A549 (cell line): Measurements from ENCODE around the gene ANKRD2. TPM values are rescaled to one million over a fixed set of nuclear protein-coding genes. Genes with fewer than 3 reads are reported as not detected.
"Not testable (repeated sequence)": the region's sequence is repeated elsewhere in the genome, so short reads cannot be mapped to it uniquely, and the experiment has no call there.

Source experiments
- ATAC-seq, 2 experiments: fragments of 200-7000 bp in 1 of 2; fragments of >200 bp in 1 of 2; cut with Nextera tagmentation in 1 of 2; cut with Tn5 transposase in 1 of 2; 3 replicates each; pipeline versions ENCODE4 v1.8.0 to v1.9.1; 2018 to 2020; ENCODE audit warnings: mild to moderate bottlenecking in 1 of 2, moderate library complexity in 1 of 2
- CTCF ChIA-PET: fragments of 300-600 bp; sonication (Branson Sonifier 250); formaldehyde crosslinking; extraction: SDS; loops from one replicate; lab custom pipeline; 2021; ENCODE audit warnings: antibody characterized with exemption, inconsistent platforms; lab: Yijun Ruan, JAX
- POLR2A ChIA-PET: fragments of 350-600 bp; formaldehyde crosslinking; extraction: SDS; loops from one replicate; lab custom pipeline; 2021; ENCODE audit warnings: antibody characterized with exemption, inconsistent platforms; lab: Yijun Ruan, JAX
- DNase-seq, 2 experiments: peaks; one replicate each; pipeline versions ENCODE4 v3.0.0 to v3.0.0-alpha.2; 2011 to 2016; ENCODE audit warnings: low read depth in 1 of 2, low spot score in 1 of 2
- FAIRE-seq: peaks from 2 replicates; lab custom pipeline; 2011; peaks lifted over from hg19 to GRCh38; lab: Jason Lieb, UNC
- H3K27ac ChIP-seq, 2 experiments: fragments of >200 bp; sonication (Bioruptor Twin); formaldehyde crosslinking; 3 replicates each; pipeline ENCODE4 v1.5.1; 2016 to 2017
- H3K4me1 ChIP-seq: fragments of >200 bp; sonication (Bioruptor Twin); formaldehyde crosslinking; 3 replicates; pipeline ENCODE4 v1.6.1; 2016
- H3K4me2 ChIP-seq: fragments of >200 bp; sonication (Bioruptor Twin); formaldehyde crosslinking; 3 replicates; pipeline ENCODE4 v1.6.1; 2016
- H3K4me3 ChIP-seq: fragments of >200 bp; sonication (Bioruptor Twin); formaldehyde crosslinking; 3 replicates; pipeline ENCODE4 v1.5.1; 2016
- H3K9me3 ChIP-seq: fragments of >200 bp; sonication (Bioruptor Twin); formaldehyde crosslinking; 3 replicates; pipeline ENCODE4 v1.6.1; 2016
- CBX8 ChIP-seq: fragments of 200-600 bp; sonication (generic); IDR thresholded peaks from 2 replicates; pipeline ENCODE4 v1.6.1; 2016
- CHD2 ChIP-seq: fragments of 150-350 bp; IDR thresholded peaks from 2 replicates; pipeline ENCODE4 v1.6.1; 2014; ENCODE audit warnings: low read length; ENCODE audit not compliant: partially characterized antibody
- EHF ChIP-seq: fragments of 250-450 bp; sonication (Bioruptor Pico); IDR thresholded peaks from 2 replicates; pipeline ENCODE4 v1.5.0; 2020; ENCODE audit warnings: mild to moderate bottlenecking
- HEYL ChIP-seq: fragments of 250-450 bp; sonication (Bioruptor Pico); IDR thresholded peaks from 2 replicates; pipeline ENCODE4 v1.8.0; 2021; ENCODE audit warnings: mild to moderate bottlenecking, moderate library complexity
- KDM1A ChIP-seq: fragments of 200-600 bp; sonication (generic); IDR thresholded peaks from 2 replicates; pipeline ENCODE4 v1.6.1; 2016; ENCODE audit warnings: low read depth, mild to moderate bottlenecking
- MAX ChIP-seq: IDR thresholded peaks from 2 replicates; pipeline ENCODE4 v1.6.1; 2012
- PBX3 ChIP-seq: IDR thresholded peaks from 2 replicates; pipeline ENCODE4 v1.6.1; 2012
- POLR2A ChIP-seq: IDR thresholded peaks from 2 replicates; pipeline ENCODE4 v1.6.1; 2012; ENCODE audit warnings: mild to moderate bottlenecking, low read length
- RAD21 ChIP-seq, 2 experiments: fragments of >200 bp in 1 of 2; sonication (Bioruptor Twin) in 1 of 2; formaldehyde crosslinking in 1 of 2; IDR thresholded peaks in 1 of 2; conservative IDR thresholded peaks in 1 of 2; 2 replicates in 1 of 2; 3 replicates in 1 of 2; pipeline ENCODE4 v1.6.1; 2012 to 2018; ENCODE audit warnings: inconsistent platforms in 1 of 2
- RNF2 ChIP-seq: fragments of 200-600 bp; sonication (generic); IDR thresholded peaks from 2 replicates; pipeline ENCODE4 v1.6.1; 2016; ENCODE audit warnings: low read depth, mild to moderate bottlenecking, antibody characterized with exemption, moderate library complexity, borderline replicate concordance
- TP53 ChIP-seq: fragments of 250-450 bp; sonication (Bioruptor Pico); IDR thresholded peaks from 2 replicates; pipeline ENCODE4 v1.5.0; 2021; ENCODE audit warnings: mild to moderate bottlenecking, moderate library complexity
- ZSCAN20 ChIP-seq: fragments of 250-450 bp; sonication (Bioruptor Pico); IDR thresholded peaks from 2 replicates; pipeline ENCODE4 v1.8.0; 2022; ENCODE audit warnings: mild to moderate bottlenecking, moderate library complexity
- WGBS: methylation state at CpG from one replicate; pipeline ENCODE4 v1.1.6; 2017; ENCODE audit errors: missing lambda C conversion rate; 5-methylcytosine and 5-hydroxymethylcytosine counted together
- polyA plus RNA-seq, 4 experiments: library from polyadenylated mRNA; depleted of rRNA in 3 of 4; stranded (reverse); fragments of >200 nt; fragmentation: RNase III in 1 of 4; extraction: RNeasy Plus Mini Kit Qiagen cat#74134 plus additional on column Dnase treatment in 1 of 4; gene quantifications; 2 replicates in 3 of 4; 3 replicates in 1 of 4; pipeline ENCODE4 v1.2.3, GENCODE V29; 2011 to 2017
- TF ChIP-seq, protein P1 (sequence below): fragments of 450-650 bp; IDR thresholded peaks from 2 replicates; pipeline ENCODE4 v1.6.1; 2014; ENCODE audit warnings: antibody characterized with exemption
- TF ChIP-seq, protein P2 (sequence below): fragments of 250-450 bp; sonication (Bioruptor Pico); IDR thresholded peaks from 2 replicates; pipeline ENCODE4 v1.5.0; 2021; ENCODE audit warnings: mild to moderate bottlenecking, moderate library complexity, borderline replicate concordance

ANKRD2 gene
- polyA plus RNA-seq, 2 of the 4 experiments (the other 2 are of a cell fraction): 1.5 to 4.7 TPM

GRCh38 chr10:97522937-97523336, 49.6 kb upstream of the ANKRD2 start:
- Histone ChIP-seq H3K27ac (no peak overlapping the region), H3K4me3 (no peak overlapping the region), H3K4me2 (no peak overlapping the region), H3K9me3 (no peaks in the 10 kb centered on the region), H3K4me1 (peaks cover 10% of the 10 kb centered on the region; the same call in 2 of the 3 replicates)
- 84% methylated on average over 8 of the region's 8 CpGs for WGBS
- TF ChIP-seq RAD21 (conservative IDR thresholded peaks at IDR 0.05 in 1 of 2, IDR thresholded peaks at IDR 0.05 in 1 of 2) (no peak), PBX3 (no peak), KDM1A (no peak)
- no peak for FAIRE-seq
- ATAC-seq: no peak
- ChIA-PET POLR2A (no interaction called here), CTCF (interaction anchor here (1.1 to 1.9 kb wide), 5 partner anchors 11 to 59 kb away, joined by 4 to 16 read pairs (median 5); no protein-coding TSS in a partner anchor)
- no peak for DNase-seq

- Histone ChIP-seq H3K27ac (no peak overlapping the region), H3K4me2 (no peak overlapping the region), H3K4me3 (no peak overlapping the region), H3K9me3 (no peaks in the 10 kb centered on the region), H3K4me1 (0 out of 3 replicates have a peak, but pooled peaks cover 3% of the 10 kb centered on the region)
- CTCF ChIA-PET: interaction anchor here (0.8 to 1.2 kb wide), 2 partner anchors 9 to 29 kb away, joined by 3 to 6 read pairs; no protein-coding TSS in a partner anchor
- no peak for FAIRE-seq
- no peak for DNase-seq
- 88% methylated on average over 5 of the region's 5 CpGs for WGBS
- no peak for ATAC-seq
- POLR2A ChIA-PET: interaction anchor here (0.6 kb wide), 1 partner anchor 9 kb away, joined by 3 read pairs; no protein-coding TSS in a partner anchor
- TF ChIP-seq RNF2 (no peak), POLR2A (no peak), EHF (no peak), CBX8 (no peak), HEYL (no peak), CHD2 (no peak), TP53 (CRISPR knock-in tag) (no peak)
- TF ChIP-seq, protein P1, sequence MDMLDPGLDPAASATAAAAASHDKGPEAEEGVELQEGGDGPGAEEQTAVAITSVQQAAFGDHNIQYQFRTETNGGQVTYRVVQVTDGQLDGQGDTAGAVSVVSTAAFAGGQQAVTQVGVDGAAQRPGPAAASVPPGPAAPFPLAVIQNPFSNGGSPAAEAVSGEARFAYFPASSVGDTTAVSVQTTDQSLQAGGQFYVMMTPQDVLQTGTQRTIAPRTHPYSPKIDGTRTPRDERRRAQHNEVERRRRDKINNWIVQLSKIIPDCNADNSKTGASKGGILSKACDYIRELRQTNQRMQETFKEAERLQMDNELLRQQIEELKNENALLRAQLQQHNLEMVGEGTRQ: no peak
- TF ChIP-seq, protein P2, sequence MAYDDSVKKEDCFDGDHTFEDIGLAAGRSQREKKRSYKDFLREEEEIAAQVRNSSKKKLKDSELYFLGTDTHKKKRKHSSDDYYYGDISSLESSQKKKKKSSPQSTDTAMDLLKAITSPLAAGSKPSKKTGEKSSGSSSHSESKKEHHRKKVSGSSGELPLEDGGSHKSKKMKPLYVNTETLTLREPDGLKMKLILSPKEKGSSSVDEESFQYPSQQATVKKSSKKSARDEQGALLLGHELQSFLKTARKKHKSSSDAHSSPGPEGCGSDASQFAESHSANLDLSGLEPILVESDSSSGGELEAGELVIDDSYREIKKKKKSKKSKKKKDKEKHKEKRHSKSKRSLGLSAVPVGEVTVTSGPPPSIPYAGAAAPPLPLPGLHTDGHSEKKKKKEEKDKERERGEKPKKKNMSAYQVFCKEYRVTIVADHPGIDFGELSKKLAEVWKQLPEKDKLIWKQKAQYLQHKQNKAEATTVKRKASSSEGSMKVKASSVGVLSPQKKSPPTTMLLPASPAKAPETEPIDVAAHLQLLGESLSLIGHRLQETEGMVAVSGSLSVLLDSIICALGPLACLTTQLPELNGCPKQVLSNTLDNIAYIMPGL: no peak
Measured at GRCh38 chr10:97525086-97525485, 47.5 kb upstream of the ANKRD2 start.

DNA sequence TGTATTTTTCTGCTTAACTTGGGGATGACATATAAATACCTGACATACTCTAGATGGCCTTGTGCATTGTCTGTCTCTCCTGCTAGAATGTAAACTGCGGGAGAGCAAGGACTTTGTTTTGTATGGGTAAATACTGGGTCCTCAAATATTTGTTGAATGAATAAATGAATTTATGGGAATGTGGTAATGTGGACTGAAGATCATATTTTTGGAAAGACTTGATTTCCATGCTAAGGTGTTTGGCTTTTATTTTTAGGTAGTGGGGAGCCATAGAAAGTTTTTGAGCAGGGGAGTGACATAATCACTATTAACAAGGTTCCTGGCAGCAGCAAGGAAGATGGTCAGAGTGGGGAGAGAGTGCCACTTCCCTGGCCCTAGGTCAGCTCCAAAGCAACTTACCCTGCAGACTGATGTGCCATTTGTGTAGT, 46.9 kb upstream of the ANKRD2 start:
- H3K4me3 ChIP-seq: no peak overlapping the region
- H3K9me3 ChIP-seq: no peaks in the 10 kb centered on the region
- no peak overlapping the region for H3K27ac ChIP-seq
- DNase-seq (no peak), ATAC-seq (no peak), FAIRE-seq (no peak)
- POLR2A ChIA-PET: no interaction called here
- CTCF ChIA-PET: no interaction called here
- TF ChIP-seq CBX8 (no peak), MAX (no peak), HEYL (no peak), PBX3 (no peak), ZSCAN20 (CRISPR knock-in tag) (no peak)
- H3K4me1 ChIP-seq: 0 out of 3 replicates have a peak, but pooled peaks cover 3% of the 10 kb centered on the region
- 56% methylated on average over 1 of the region's 1 CpG for WGBS
- no peak overlapping the region for H3K4me2 ChIP-seq

- DNase-seq, H3K9me3 ChIP-seq, H3K4me1 ChIP-seq, FAIRE-seq, H3K4me3 ChIP-seq, CTCF ChIA-PET, H3K4me2 ChIP-seq, H3K27ac ChIP-seq, ATAC-seq, POLR2A ChIA-PET: not testable (repeated sequence)
- WGBS: no CpG with 5 or more reads among the region's 29 CpGs
Measured at GRCh38 chr10:97528876-97529275, 43.7 kb upstream of the ANKRD2 start.
